ENCODE measurements around the gene SCYGR7.
"Not testable (repeated sequence)": the region's sequence is repeated elsewhere in the genome, so short reads cannot be mapped to it uniquely, and the experiment has no call there.

DNA sequence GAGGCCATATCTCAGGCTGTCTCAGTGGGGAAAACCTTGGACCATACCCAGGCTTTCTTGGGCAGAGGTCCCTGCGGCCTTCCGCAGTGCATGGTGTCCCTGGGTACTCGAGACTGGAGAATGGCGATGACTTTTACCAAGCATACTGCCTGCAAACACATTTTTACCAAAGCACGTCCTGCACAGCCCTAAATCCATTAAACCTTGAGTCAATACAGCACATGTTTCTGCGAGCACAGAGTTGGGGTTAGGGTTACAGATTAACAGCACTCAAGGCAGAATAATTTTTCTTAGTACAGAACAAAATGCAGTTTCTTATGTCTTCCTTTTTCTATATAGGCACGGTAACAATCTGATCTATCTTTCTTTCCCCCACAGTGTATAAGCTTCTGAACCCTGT, 5.3 kb upstream of the SCYGR7 start:
- TF ChIP-seq, protein P1, sequence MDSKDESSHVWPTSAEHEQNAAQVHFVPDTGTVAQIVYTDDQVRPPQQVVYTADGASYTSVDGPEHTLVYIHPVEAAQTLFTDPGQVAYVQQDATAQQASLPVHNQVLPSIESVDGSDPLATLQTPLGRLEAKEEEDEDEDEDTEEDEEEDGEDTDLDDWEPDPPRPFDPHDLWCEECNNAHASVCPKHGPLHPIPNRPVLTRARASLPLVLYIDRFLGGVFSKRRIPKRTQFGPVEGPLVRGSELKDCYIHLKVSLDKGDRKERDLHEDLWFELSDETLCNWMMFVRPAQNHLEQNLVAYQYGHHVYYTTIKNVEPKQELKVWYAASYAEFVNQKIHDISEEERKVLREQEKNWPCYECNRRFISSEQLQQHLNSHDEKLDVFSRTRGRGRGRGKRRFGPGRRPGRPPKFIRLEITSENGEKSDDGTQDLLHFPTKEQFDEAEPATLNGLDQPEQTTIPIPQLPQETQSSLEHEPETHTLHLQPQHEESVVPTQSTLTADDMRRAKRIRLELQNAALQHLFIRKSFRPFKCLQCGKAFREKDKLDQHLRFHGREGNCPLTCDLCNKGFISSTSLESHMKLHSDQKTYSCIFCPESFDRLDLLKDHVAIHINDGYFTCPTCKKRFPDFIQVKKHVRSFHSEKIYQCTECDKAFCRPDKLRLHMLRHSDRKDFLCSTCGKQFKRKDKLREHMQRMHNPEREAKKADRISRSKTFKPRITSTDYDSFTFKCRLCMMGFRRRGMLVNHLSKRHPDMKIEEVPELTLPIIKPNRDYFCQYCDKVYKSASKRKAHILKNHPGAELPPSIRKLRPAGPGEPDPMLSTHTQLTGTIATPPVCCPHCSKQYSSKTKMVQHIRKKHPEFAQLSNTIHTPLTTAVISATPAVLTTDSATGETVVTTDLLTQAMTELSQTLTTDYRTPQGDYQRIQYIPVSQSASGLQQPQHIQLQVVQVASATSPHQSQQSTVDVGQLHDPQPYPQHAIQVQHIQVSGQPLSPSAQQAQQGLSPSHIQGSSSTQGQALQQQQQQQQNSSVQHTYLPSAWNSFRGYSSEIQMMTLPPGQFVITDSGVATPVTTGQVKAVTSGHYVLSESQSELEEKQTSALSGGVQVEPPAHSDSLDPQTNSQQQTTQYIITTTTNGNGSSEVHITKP (CRISPR knock-in tag; IDR thresholded peaks at IDR 0.05; ENCODE audit: low read depth): not testable (repeated sequence)
- not testable (repeated sequence) for TF ChIP-seq TCF12 (IDR thresholded peaks at IDR 0.05); TCF12 (CRISPR knock-in tag; IDR thresholded peaks at IDR 0.05); POLR2A (IDR thresholded peaks at IDR 0.05; ENCODE audit: insufficient read depth in 1 of 2, low read depth in 2 of 2, low read length in 2 of 2); HNF4G (IDR thresholded peaks at IDR 0.05; ENCODE audit: borderline replicate concordance, low read depth, low read length); HNF4G (CRISPR knock-in tag; IDR thresholded peaks at IDR 0.05; ENCODE audit: borderline replicate concordance, low read depth); RFX3 (CRISPR knock-in tag; IDR thresholded peaks at IDR 0.05); ZNF367 (CRISPR knock-in tag; IDR thresholded peaks at IDR 0.05; ENCODE audit: borderline replicate concordance); ZNF274 (CRISPR knock-in tag; IDR thresholded peaks at IDR 0.05)
- TF ChIP-seq, protein P2, sequence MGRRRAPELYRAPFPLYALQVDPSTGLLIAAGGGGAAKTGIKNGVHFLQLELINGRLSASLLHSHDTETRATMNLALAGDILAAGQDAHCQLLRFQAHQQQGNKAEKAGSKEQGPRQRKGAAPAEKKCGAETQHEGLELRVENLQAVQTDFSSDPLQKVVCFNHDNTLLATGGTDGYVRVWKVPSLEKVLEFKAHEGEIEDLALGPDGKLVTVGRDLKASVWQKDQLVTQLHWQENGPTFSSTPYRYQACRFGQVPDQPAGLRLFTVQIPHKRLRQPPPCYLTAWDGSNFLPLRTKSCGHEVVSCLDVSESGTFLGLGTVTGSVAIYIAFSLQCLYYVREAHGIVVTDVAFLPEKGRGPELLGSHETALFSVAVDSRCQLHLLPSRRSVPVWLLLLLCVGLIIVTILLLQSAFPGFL (CRISPR knock-in tag; IDR thresholded peaks at IDR 0.05): not testable (repeated sequence)
